ENCODE results near the gene RAB20. TPM values are rescaled to one million over a fixed set of nuclear protein-coding genes. Genes with fewer than 3 reads are reported as not detected.

Gene RAB20
- total and polyA plus RNA-seq, 10 of the 15 experiments (the other 5 are each of a cell fraction or from before 2014, with no cell fraction given) = 0.48 to 33.1 (median 9.6) TPM

GRCh38 chr13:110485604-110486003, 75.9 kb downstream of the RAB20 start:
- H3K27me3 ChIP-seq (replicated peaks in 1 of 2; ENCODE audit: control insufficient read depth in 2 of 2, insufficient read depth in 2 of 2, low read length in 1 of 2) = peaks cover 1 to 8% of the 10 kb centered on the region in 2 experiments; a peak in 3 of 4 replicates
- ChIA-PET SMC1A (ENCODE audit: uncharacterized antibody, unreplicated experiment) (interaction anchor here (0.8 to 1.3 kb wide), 2 partner anchors 25 to 31 kb away, joined by 3 read pairs; no protein-coding TSS in a partner anchor), CTCF (no interaction called here), POLR2A (no interaction called here), RAD21 (ENCODE audit: unreplicated experiment) (no interaction called here)
- H3K4me1 ChIP-seq (ENCODE audit: control insufficient read depth, insufficient read depth, low read length) = no peaks in the 10 kb centered on the region
- no peaks in the 10 kb centered on the region for H4K20me1 ChIP-seq (ENCODE audit: control insufficient read depth, insufficient read depth)
- intact Hi-C loops (cut with micrococcal nuclease; ENCODE audit: unreplicated experiment) = no loop called here
- 18% methylated on average over 9 of the region's 9 CpGs for WGBS (ENCODE audit: insufficient coverage, insufficient replicate concordance, low lambda C conversion rate, missing lambda C conversion rate)
- DNase-seq (ENCODE audit: low read depth, low spot score) = no peak
- no peak for ATAC-seq
- H3K79me2 ChIP-seq (ENCODE audit: control insufficient read depth, insufficient read depth, low read length) = no peaks in the 10 kb centered on the region
- no peaks in the 10 kb centered on the region for H3K36me3 ChIP-seq (ENCODE audit: control insufficient read depth in 2 of 2, insufficient read depth in 2 of 2, low read length in 1 of 2)
- FAIRE-seq = no peak
- no peak for TF ChIP-seq BRCA1 (IDR thresholded peaks at IDR 0.05; ENCODE audit: low read depth, low read length)
- TF ChIP-seq, protein P1, sequence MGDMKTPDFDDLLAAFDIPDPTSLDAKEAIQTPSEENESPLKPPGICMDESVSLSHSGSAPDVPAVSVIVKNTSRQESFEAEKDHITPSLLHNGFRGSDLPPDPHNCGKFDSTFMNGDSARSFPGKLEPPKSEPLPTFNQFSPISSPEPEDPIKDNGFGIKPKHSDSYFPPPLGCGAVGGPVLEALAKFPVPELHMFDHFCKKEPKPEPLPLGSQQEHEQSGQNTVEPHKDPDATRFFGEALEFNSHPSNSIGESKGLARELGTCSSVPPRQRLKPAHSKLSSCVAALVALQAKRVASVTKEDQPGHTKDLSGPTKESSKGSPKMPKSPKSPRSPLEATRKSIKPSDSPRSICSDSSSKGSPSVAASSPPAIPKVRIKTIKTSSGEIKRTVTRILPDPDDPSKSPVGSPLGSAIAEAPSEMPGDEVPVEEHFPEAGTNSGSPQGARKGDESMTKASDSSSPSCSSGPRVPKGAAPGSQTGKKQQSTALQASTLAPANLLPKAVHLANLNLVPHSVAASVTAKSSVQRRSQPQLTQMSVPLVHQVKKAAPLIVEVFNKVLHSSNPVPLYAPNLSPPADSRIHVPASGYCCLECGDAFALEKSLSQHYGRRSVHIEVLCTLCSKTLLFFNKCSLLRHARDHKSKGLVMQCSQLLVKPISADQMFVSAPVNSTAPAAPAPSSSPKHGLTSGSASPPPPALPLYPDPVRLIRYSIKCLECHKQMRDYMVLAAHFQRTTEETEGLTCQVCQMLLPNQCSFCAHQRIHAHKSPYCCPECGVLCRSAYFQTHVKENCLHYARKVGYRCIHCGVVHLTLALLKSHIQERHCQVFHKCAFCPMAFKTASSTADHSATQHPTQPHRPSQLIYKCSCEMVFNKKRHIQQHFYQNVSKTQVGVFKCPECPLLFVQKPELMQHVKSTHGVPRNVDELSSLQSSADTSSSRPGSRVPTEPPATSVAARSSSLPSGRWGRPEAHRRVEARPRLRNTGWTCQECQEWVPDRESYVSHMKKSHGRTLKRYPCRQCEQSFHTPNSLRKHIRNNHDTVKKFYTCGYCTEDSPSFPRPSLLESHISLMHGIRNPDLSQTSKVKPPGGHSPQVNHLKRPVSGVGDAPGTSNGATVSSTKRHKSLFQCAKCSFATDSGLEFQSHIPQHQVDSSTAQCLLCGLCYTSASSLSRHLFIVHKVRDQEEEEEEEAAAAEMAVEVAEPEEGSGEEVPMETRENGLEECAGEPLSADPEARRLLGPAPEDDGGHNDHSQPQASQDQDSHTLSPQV (IDR thresholded peaks at IDR 0.05) = no peak
- TF ChIP-seq PKNOX1 (IDR thresholded peaks at IDR 0.05) = no peak
- no peak for TF ChIP-seq HCFC1 (IDR thresholded peaks at IDR 0.05; ENCODE audit: low read length)
- TF ChIP-seq ZZZ3 (IDR thresholded peaks at IDR 0.05; ENCODE audit: control insufficient read depth, insufficient read length, low read depth) = no peak
- TF ChIP-seq HSF1 (IDR thresholded peaks at IDR 0.05; ENCODE audit: low read depth, low read length) = no peak
- no peak for TF ChIP-seq SRF (IDR thresholded peaks at IDR 0.05; ENCODE audit: low read depth in 2 of 2, low read length in 2 of 2)
- no peak for TF ChIP-seq HDGF (IDR thresholded peaks at IDR 0.05)
- no peak for TF ChIP-seq ZBED1 (IDR thresholded peaks at IDR 0.05; ENCODE audit: borderline replicate concordance)
- no peak overlapping the region for H3K4me3 ChIP-seq
- H2AFZ ChIP-seq (ENCODE audit: control insufficient read depth, low read depth, low read length) = no peak overlapping the region
- H3K9ac ChIP-seq (ENCODE audit: control insufficient read depth, insufficient read depth, low read length) = no peak overlapping the region
- H3K4me2 ChIP-seq (ENCODE audit: control insufficient read depth, insufficient read depth) = no peak overlapping the region
- H3K9me3 ChIP-seq (replicated peaks; ENCODE audit: control insufficient read depth, insufficient read depth, low read length) = no peaks in the 10 kb centered on the region
- H3K27ac ChIP-seq (ENCODE audit: control insufficient read depth, insufficient read depth) = no peak overlapping the region
- BruUV-seq (replicated peaks) = no TSS peak
- in situ Hi-C loops (cut with MboI) = no loop called here
